Stimulated activated CD8-positive, alpha-beta memory T cell treated with anti-CD3 and anti-CD28 coated beads, Interleukin-4, amount 100 ng/mL, for 48 hours (primary cell): Measurements from ENCODE around the gene CENPS.
"Not testable (repeated sequence)": the region's sequence is repeated elsewhere in the genome, so short reads cannot be mapped to it uniquely, and the experiment has no call there.

Source experiments
- DNase-seq: peaks from one replicate; pipeline ENCODE4 v3.0.0-alpha.2; 2020

The CENPS gene

DNA sequence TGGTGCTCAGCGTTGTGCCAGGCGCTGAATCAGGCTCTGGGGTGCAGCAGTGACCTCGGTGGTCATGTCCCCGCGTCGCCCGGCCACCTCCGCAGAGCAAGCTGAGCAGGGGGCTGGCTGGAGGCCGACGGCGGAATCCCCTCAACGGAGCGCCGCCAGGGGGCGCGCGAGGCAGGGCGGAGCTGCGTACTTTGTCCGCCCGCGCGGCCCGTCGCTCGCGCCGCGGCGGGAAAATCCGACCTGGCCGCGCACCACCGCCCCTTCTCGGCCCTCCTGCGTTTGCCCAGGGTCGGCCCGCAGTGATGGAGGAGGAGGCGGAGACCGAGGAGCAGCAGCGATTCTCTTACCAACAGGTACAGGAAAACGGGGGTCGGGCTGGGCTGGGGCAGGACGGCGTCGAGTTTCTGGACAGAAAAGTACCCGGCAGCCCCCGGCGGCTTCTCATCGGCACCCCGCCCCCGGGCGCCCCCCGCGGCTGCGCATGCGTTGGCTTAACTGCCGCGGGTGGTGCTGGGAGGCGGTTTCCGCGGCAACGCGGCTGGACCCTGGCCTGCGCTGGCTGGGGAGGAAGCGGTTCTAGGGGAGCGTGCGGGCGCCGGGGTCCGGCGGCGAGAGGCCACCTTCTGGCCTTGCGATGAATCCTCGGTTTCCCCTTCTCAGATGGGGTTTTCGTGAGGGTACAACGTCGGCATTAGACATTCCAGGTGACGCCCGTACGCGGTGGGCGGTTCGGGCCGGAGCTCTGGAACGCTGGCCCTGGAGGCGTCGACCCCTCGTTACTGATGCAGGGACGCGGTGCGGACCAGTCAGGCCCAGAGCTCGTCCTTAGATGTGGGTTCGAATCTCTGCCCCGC lies at the start of gene CENPS:
Gene CENPS, plus strand, starts transcription at position 218 of the 854 bp plus-strand sequence. Its CDS starts 85 bp downstream, at position 303.
- peak; percentile 97 for DNase-seq

- no peak for DNase-seq
Observed at GRCh38 chr1:10380594-10381275, 49.5 kb upstream of the CENPS start.

DNA sequence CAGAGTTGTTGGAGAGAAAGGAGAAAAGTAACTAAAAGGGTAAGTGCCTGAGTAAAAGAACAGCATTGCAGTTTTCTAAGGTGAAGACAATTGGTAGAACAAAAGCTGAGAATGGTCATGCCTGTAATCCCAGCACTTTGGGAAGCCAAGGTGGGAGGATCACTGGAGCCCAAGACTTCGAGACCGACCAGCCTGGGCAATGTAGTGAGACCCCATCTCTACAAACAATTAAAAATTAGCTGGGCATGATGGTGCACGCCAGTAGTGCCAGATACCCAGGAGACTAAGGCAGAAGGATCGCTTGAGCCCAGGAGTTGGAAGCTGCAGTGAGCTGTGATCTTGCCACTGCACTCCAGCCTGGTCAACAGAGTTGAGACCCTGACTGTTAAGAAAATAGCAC lies 46.6 kb upstream of the CENPS start:
- no peak for DNase-seq

DNA sequence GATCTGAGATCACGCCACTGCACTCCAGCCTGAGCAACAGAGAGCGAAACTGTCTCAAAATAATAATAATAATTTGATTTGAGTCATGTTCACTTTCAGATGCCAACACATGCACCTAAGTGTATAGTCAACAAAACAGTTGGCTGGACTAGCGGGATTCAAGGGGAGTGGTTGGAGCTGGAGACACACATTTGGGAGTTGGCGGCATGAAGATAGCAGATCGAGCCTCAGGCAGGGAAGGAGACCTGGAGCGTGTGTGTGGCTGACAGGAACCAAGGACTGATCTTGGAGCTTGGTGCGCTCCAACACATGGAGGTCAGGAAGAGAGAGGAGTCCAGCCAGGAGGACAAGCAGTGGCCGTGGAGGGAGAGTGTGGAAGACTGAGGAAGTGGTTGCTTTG lies 46.0 kb upstream of the CENPS start:
- no peak for DNase-seq

DNA sequence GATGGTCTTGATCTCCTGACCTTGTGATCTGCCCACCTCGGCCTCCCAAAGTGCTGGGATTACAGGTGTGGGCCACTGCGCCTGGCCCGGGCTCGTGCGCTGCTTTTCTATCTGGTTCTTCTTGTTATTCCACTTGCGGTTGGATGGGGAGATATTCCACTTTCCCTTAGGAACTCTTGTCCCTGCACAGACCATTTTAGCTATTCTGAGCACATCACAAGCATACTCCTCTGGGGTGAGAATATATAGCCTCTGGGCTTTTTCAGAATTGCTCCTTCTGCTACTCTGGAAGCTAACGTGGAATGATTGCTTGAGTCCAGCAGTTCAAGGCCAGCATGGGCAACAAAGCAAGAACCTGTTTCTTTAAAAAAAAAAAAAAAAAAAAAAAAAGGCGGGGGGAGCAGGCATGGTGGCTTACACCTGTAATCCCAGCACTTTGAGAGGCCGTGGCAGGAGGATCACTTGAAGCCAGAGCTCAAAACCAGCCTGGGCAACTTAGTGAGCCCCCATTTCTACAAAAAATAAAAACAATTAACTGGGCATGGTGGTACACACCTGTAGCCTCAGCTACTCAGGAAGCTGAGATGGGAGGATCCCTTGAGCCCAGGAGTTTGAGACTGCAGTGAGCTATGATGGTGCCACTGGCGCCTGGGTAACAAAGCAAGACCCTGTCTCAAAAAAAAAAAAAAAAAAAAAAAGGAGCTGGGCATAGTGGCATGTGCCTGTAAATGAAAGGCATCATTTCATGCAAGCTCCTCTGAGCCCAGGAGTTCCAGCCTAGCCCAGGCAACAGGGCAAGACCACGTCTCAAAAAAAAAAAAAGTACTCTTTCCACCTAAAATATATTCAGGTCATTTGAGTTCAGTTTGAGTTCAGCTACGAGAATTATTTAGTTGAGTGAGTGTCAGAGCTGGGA lies 43.2 kb upstream of the CENPS start:
- no peak for DNase-seq

DNA sequence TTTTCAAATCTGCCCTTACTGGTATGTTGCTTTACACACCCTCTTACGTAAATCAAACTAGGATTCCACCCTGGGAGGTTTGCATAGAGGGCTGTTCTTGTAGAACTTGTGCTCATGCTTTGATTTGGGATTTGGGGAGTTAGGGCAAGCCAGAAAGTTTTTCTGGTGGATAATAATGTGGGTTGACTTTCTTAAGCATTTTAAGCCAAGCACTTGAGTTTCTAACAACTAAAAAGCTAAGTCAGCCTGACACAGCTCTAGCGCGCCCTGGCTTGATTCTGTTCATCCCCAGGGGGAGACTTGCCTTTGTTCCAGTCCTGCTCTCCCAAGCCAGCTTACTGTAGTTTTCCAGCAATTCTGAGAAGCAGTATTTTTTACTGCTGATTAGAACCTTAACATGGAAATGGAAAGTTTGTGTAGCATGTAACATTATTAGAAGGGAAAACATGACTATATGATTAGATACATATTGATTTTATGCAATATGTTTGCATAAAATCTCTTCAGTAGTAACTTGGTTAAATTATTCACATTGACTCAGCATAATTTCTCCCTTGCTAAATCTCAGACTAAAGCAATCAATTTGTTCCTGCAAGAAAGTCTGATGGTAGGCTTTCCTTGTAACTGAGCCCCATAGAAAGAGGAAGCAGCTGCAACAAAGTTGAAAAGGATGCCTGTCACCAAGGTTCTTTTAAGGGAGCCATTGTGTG lies 42.4 kb upstream of the CENPS start:
- no peak for DNase-seq

- no peak for DNase-seq
Observed at GRCh38 chr1:10388387-10388715, 41.9 kb upstream of the CENPS start.

- no peak for DNase-seq
Observed at GRCh38 chr1:10389271-10389973, 40.8 kb upstream of the CENPS start.

DNA sequence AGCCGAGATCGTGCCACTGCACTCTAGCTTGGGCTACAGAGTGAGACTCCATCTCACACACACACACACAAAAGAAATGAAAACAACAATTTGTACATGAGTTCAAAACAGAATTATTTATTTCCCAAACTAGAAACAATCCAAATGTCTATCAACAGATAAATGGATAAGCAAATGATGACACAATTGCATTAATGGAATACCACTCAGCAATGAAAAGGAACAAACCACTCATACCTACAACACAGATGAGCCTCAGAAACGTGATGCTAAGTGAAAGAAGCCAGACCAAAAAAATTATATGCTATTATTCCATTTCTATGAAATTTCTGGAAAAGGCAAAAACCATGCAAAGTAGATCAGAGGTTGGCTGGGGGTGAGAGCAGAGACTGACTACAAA lies 33.4 kb upstream of the CENPS start:
- DNase-seq, result no peak

- no peak for DNase-seq
Observed at GRCh38 chr1:10398278-10398733, 31.9 kb upstream of the CENPS start.

DNA sequence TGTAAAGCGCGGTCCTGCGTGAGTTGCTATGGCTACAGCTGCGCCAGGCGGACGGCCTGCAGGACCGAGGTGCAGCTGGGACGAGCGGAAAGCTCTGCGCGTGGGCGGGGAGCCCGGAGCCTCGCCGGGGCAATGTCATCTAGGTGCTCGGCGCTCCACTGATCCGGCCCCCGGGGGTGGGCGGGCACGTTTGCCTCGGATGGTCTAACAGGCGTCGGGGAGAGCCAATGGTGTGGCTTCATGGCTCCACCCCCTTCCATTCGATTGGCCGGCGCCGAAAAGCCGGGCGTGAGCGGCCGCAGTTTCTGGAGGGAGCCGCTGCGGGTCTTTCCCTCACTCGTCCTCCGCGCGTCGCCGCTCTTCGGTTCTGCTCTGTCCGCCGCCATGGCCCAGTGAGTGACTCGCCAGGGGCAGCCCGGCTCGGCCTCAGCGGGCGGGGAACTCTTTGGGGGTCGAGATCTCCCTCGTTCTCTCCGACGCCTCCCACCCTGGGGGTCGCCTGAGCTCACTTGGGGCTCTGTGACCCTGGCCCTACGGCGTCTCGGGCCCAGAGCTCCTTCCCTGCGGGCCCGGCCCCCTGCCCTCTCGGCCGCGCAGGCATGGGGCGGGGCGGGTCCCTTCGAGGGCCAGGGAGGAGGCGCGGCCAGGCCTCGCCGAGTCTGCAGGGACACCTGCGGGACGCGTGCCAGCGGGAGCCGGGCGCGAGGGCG lies 31.3 kb upstream of the CENPS start, which contains the start of gene PGD:
Gene PGD, plus strand, starts transcription at position 331 of the 710 bp plus-strand sequence. Its CDS starts 54 bp downstream, at position 385.
- DNase-seq, result peak; percentile 98

- DNase-seq, result peak; percentile 43
Observed at GRCh38 chr1:10399444-10399941, 30.7 kb upstream of the CENPS start.

GRCh38 chr1:10400013-10400412 lies 30.2 kb upstream of the CENPS start:
- DNase-seq, result no peak

DNA sequence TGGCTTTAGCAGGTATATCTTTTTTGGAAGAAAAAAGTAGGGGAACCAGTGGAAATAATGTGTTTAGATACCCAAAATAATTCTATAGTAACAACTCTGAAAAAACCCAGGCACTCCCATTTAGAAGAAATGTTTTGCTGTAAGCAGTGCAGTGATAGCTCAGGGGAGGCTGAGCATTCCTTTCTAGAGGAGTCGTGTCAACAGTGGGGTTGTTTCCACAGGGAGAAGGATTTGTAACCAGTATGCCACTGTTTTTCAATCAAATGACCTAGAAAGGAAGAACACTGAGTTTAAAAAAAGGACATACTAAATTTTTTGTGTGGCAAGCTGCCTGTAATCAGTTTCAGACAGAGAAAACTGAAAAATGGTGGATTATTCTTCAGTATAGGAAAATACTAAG lies 29.0 kb upstream of the CENPS start:
- no peak for DNase-seq

- DNase-seq, result no peak
Observed at GRCh38 chr1:10402729-10403274, 27.4 kb upstream of the CENPS start.

DNA sequence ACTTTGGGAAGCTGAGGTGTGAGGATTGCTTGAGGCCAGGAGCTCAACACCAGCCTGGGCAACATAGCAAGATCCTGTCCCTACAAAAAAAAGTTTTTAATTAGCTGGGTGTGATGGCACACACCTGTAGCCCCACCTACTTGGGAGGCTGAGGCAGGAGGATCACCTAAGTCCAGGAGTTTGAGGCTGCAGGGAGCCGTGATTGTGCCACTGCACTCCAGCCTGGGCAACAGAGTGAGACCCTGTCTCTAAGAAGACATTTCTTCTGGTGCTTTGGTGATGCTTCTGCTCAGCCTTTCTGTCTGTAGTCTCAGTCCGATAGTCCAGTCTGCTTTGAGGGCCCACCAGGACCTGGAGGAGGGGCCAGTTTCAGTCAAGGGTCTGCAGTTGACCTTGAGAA lies 23.0 kb upstream of the CENPS start:
- DNase-seq, result no peak

GRCh38 chr1:10415211-10415930 lies 14.9 kb upstream of the CENPS start:
- no peak for DNase-seq

DNA sequence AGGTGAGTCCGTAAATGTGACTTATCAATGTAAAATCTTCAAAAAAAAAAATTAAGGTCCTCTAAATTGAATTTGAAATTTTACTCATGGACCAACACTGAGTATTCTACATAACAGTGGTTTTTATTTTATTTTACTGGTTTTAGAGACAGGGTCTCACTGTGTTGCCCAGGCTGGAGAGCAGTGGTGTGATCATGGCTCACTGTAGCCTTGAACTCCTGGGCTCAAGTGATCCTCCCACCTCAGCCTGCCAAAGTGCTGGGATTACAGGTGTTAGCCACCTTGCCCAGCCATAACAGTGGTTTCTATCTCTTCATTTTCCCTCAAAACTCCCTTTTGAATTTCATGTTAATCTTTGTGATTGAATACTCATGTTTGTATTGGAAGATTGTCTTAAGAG lies 14.3 kb upstream of the CENPS start:
- DNase-seq, result not testable (repeated sequence)

- DNase-seq, result not testable (repeated sequence)
Observed at GRCh38 chr1:10418741-10419140, 11.5 kb upstream of the CENPS start.

DNA sequence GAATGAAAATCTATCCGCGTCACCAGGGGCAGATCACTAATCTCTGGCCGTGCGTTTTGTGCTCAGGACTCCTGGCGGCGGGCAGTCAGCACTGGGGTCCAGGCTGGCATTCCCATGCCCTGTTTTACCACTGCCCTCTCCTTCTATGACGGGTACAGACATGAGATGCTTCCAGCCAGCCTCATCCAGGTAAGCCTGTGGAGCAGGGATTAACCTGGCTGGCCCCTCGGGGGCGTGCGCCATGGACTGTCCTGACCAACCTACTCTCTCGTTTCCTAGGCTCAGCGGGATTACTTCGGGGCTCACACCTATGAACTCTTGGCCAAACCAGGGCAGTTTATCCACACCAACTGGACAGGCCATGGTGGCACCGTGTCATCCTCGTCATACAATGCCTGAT lies 10.9 kb upstream of the CENPS start:
- no peak for DNase-seq
